Effector memory CD8-positive, alpha-beta T cell (primary cell): ENCODE measurements around the gene DYNC2H1.

Source experiments
- ATAC-seq: fragments of 150-1000 bp; cut with Tn5 transposase; replicated peaks from 2 replicates; pipeline ENCODE4 v1.10.0; 2021; ENCODE audit warnings: mild to moderate bottlenecking, moderate library complexity
- DNase-seq, 3 experiments: peaks; one replicate each; pipeline ENCODE4 v3.0.0; 2021
- H3K27ac Mint-ChIP-seq, 2 donors: one replicate each; pipeline ENCODE4 v1.8.0; 2022; ENCODE audit warnings: mild to moderate bottlenecking in 2 of 2, mixed read lengths in 2 of 2, moderate library complexity in 2 of 2
- H3K27me3 Mint-ChIP-seq, 2 donors: one replicate each; pipeline ENCODE4 v1.8.0; 2022; ENCODE audit warnings: mixed read lengths in 2 of 2
- H3K36me3 Mint-ChIP-seq: one replicate; pipeline ENCODE4 v1.8.0; 2022; ENCODE audit warnings: mild to moderate bottlenecking, moderate library complexity, mixed read lengths; ENCODE audit not compliant: insufficient read depth
- H3K4me1 Mint-ChIP-seq, 2 donors: one replicate each; pipeline ENCODE4 v1.8.0; 2022; ENCODE audit warnings: low read depth in 2 of 2, mixed read lengths in 2 of 2
- H3K4me3 Mint-ChIP-seq, 2 donors: one replicate each; pipeline ENCODE4 v1.8.0; 2022; ENCODE audit warnings: mild to moderate bottlenecking in 2 of 2, mixed read lengths in 2 of 2, moderate library complexity in 2 of 2
- H3K9me3 Mint-ChIP-seq, 2 donors: one replicate each; pipeline ENCODE4 v1.8.0; 2022; ENCODE audit warnings: mixed read lengths in 2 of 2

The DYNC2H1 gene

GRCh38 chr11:103274025-103274424 lies 164.8 kb downstream of the DYNC2H1 start:
- H3K4me3 Mint-ChIP-seq: no peak overlapping the region
- no peaks in the 10 kb centered on the region for H3K36me3 Mint-ChIP-seq
- H3K9me3 Mint-ChIP-seq: no peaks in the 10 kb centered on the region
- H3K27ac Mint-ChIP-seq: no peak overlapping the region
- no peaks in the 10 kb centered on the region for H3K27me3 Mint-ChIP-seq
- no peaks in the 10 kb centered on the region for H3K4me1 Mint-ChIP-seq
- DNase-seq (no peak), ATAC-seq (no peak)

GRCh38 chr11:103279821-103280220 lies 170.6 kb downstream of the DYNC2H1 start:
- ATAC-seq (no peak), DNase-seq (no peak)
- Mint-ChIP-seq H3K4me3 (no peak overlapping the region), H3K4me1 (no peaks in the 10 kb centered on the region), H3K36me3 (no peaks in the 10 kb centered on the region), H3K9me3 (no peaks in the 10 kb centered on the region), H3K27ac (no peak overlapping the region), H3K27me3 (no peaks in the 10 kb centered on the region)

- Mint-ChIP-seq H3K4me1 (no peaks in the 10 kb centered on the region), H3K4me3 (no peak overlapping the region), H3K36me3 (no peaks in the 10 kb centered on the region), H3K27ac (no peak overlapping the region), H3K27me3 (no peaks in the 10 kb centered on the region), H3K9me3 (no peaks in the 10 kb centered on the region)
- DNase-seq (no peak), ATAC-seq (no peak)
Measured at GRCh38 chr11:103281301-103281700, 172.1 kb downstream of the DYNC2H1 start.

- DNase-seq: no peak
- no peak for ATAC-seq
- H3K36me3 Mint-ChIP-seq: no peaks in the 10 kb centered on the region
- no peak overlapping the region for H3K4me3 Mint-ChIP-seq
- no peaks in the 10 kb centered on the region for H3K4me1 Mint-ChIP-seq
- no peaks in the 10 kb centered on the region for H3K9me3 Mint-ChIP-seq
- H3K27me3 Mint-ChIP-seq: no peaks in the 10 kb centered on the region
- H3K27ac Mint-ChIP-seq: no peak overlapping the region
Measured at GRCh38 chr11:103284260-103284659, 175.0 kb downstream of the DYNC2H1 start.

- H3K27me3 Mint-ChIP-seq: no peaks in the 10 kb centered on the region
- peaks cover 7 to 8% of the 10 kb centered on the region in 2 donors for H3K9me3 Mint-ChIP-seq
- no peak overlapping the region for H3K4me3 Mint-ChIP-seq
- H3K4me1 Mint-ChIP-seq: no peaks in the 10 kb centered on the region
- no peak for DNase-seq
- no peak for ATAC-seq
- H3K36me3 Mint-ChIP-seq: no peaks in the 10 kb centered on the region
- no peak overlapping the region for H3K27ac Mint-ChIP-seq
Measured at GRCh38 chr11:103294516-103294915, 185.3 kb downstream of the DYNC2H1 start.

- DNase-seq (no peak), ATAC-seq (no peak)
- Mint-ChIP-seq H3K27me3 (no peaks in the 10 kb centered on the region), H3K4me3 (no peak overlapping the region), H3K9me3 (peaks cover 7 to 8% of the 10 kb centered on the region in 2 donors), H3K27ac (no peak overlapping the region), H3K36me3 (no peaks in the 10 kb centered on the region), H3K4me1 (no peaks in the 10 kb centered on the region)
Measured at GRCh38 chr11:103295704-103296103, 186.5 kb downstream of the DYNC2H1 start.

GRCh38 chr11:103297900-103298299 lies 188.7 kb downstream of the DYNC2H1 start:
- Mint-ChIP-seq H3K27me3 (no peaks in the 10 kb centered on the region), H3K9me3 (peaks cover 5 to 8% of the 10 kb centered on the region in 2 donors), H3K4me3 (no peak overlapping the region), H3K36me3 (no peaks in the 10 kb centered on the region), H3K4me1 (no peaks in the 10 kb centered on the region), H3K27ac (no peak overlapping the region)
- no peak for ATAC-seq
- no peak for DNase-seq

GRCh38 chr11:103315248-103315647 lies 206.0 kb downstream of the DYNC2H1 start:
- Mint-ChIP-seq H3K4me1 (no peaks in the 10 kb centered on the region), H3K9me3 (no peaks in the 10 kb centered on the region), H3K4me3 (no peak overlapping the region), H3K27me3 (no peaks in the 10 kb centered on the region), H3K27ac (no peak overlapping the region), H3K36me3 (peaks cover 4% of the 10 kb centered on the region)
- no peak for DNase-seq
- no peak for ATAC-seq

GRCh38 chr11:103317118-103317517 lies 207.9 kb downstream of the DYNC2H1 start:
- peaks cover 1% of the 10 kb centered on the region for H3K36me3 Mint-ChIP-seq
- no peaks in the 10 kb centered on the region for H3K9me3 Mint-ChIP-seq
- no peak overlapping the region for H3K27ac Mint-ChIP-seq
- no peaks in the 10 kb centered on the region for H3K27me3 Mint-ChIP-seq
- H3K4me1 Mint-ChIP-seq: no peaks in the 10 kb centered on the region
- DNase-seq: no peak
- no peak overlapping the region for H3K4me3 Mint-ChIP-seq
- ATAC-seq: no peak

- DNase-seq (no peak), ATAC-seq (no peak)
- Mint-ChIP-seq H3K36me3 (peaks cover 2% of the 10 kb centered on the region), H3K9me3 (no peaks in the 10 kb centered on the region), H3K4me3 (no peak overlapping the region), H3K27me3 (no peaks in the 10 kb centered on the region), H3K27ac (no peak overlapping the region), H3K4me1 (peaks cover 9% of the 10 kb centered on the region in 2 donors)
Measured at GRCh38 chr11:103322821-103323220, 213.6 kb downstream of the DYNC2H1 start.

- ATAC-seq (no peak), DNase-seq (no peak)
- peaks cover 9% of the 10 kb centered on the region in 2 donors for H3K4me1 Mint-ChIP-seq
- no peak overlapping the region for H3K27ac Mint-ChIP-seq
- H3K36me3 Mint-ChIP-seq: peaks cover 6% of the 10 kb centered on the region
- H3K4me3 Mint-ChIP-seq: peak overlapping the region; percentile 43 to 62
- no peaks in the 10 kb centered on the region for H3K9me3 Mint-ChIP-seq
- no peaks in the 10 kb centered on the region for H3K27me3 Mint-ChIP-seq
Measured at GRCh38 chr11:103325686-103326069, 216.5 kb downstream of the DYNC2H1 start.

GRCh38 chr11:103326070-103326794 lies 217.0 kb downstream of the DYNC2H1 start:
- Mint-ChIP-seq H3K27ac (no peak overlapping the region), H3K4me3 (peak overlapping the region; percentile 43 to 62), H3K4me1 (peaks cover 9% of the 10 kb centered on the region in 2 donors), H3K9me3 (no peaks in the 10 kb centered on the region), H3K27me3 (no peaks in the 10 kb centered on the region), H3K36me3 (peaks cover 6% of the 10 kb centered on the region)
- ATAC-seq: peak; percentile 87
- DNase-seq: peak; percentile 20 to 46 (median 28)

- no peaks in the 10 kb centered on the region for H3K9me3 Mint-ChIP-seq
- peaks cover 9% of the 10 kb centered on the region in 2 donors for H3K4me1 Mint-ChIP-seq
- H3K36me3 Mint-ChIP-seq: peaks cover 6% of the 10 kb centered on the region
- no peak overlapping the region for H3K27ac Mint-ChIP-seq
- no peak overlapping the region for H3K4me3 Mint-ChIP-seq
- H3K27me3 Mint-ChIP-seq: no peaks in the 10 kb centered on the region
- no peak for DNase-seq
- no peak for ATAC-seq
Measured at GRCh38 chr11:103327721-103328120, 218.5 kb downstream of the DYNC2H1 start.

GRCh38 chr11:103332409-103332808 lies 223.2 kb downstream of the DYNC2H1 start:
- DNase-seq (no peak), ATAC-seq (no peak)
- H3K4me1 Mint-ChIP-seq: no peaks in the 10 kb centered on the region
- H3K4me3 Mint-ChIP-seq: no peak overlapping the region
- no peaks in the 10 kb centered on the region for H3K27me3 Mint-ChIP-seq
- H3K27ac Mint-ChIP-seq: no peak overlapping the region
- peaks cover 3% of the 10 kb centered on the region for H3K36me3 Mint-ChIP-seq
- no peaks in the 10 kb centered on the region for H3K9me3 Mint-ChIP-seq
